Raji (cell line): ENCODE results near the gene TTLL9.

ENCODE experiments used
- POLR2A ChIP-seq: IDR thresholded peaks from 2 replicates; pipeline ENCODE4 v1.6.1; 2011; ENCODE audit warnings: low read depth, low read length, control low read depth; ENCODE audit not compliant: insufficient read depth

The TTLL9 gene

DNA sequence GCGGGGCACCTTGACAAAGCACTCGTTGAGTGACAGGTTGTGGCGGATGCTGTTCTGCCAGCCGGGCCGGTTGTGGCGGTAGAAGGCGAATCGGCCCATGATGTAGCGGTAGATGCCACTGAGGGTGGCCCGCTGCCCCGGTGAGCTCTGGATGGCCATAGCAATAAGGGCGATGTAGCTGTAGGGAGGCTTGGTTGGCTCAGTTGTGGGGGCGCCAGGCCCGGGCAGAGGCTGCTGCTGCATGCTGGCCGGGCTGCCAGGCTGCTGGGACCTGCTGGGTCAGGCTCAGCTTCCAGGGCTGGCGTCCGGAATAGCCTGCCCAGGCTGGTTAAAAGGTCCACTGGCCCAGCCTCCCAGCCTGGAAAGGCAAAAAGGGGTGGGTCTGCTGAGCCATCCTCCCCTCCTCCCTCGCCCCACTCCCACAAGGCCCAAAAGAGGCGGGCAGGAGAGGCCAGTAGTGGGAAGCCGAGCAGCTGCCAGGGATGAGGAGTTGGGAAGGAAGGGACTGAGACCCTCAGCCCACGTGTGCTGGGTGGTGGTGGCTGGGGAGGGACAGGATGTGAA, 25.1 kb upstream of the TTLL9 start, which contains the start of gene FOXS1:
Gene FOXS1, minus strand, starts transcription at position 305 of the 564 bp plus-strand sequence. Its CDS starts 62 bp downstream, at position 243.
- TF ChIP-seq POLR2A, result no peak

DNA sequence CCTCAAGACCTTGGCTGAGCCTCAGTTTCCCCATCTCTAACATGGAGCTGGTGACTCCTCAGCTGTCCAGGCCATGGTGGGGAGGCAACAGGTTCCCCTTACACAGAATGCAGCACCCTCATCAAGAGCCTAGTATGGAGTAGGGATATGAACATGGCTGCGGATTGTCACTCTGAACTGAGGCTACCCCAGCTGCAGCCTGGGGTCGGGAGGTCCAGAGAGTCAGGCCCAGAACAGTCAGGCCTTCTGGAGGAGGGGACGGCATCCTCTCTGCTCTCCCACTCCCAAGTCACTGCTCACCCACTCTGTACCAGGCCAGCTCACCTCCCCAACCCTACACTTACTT, 23.7 kb upstream of the TTLL9 start:
- TF ChIP-seq POLR2A, result no peak

DNA sequence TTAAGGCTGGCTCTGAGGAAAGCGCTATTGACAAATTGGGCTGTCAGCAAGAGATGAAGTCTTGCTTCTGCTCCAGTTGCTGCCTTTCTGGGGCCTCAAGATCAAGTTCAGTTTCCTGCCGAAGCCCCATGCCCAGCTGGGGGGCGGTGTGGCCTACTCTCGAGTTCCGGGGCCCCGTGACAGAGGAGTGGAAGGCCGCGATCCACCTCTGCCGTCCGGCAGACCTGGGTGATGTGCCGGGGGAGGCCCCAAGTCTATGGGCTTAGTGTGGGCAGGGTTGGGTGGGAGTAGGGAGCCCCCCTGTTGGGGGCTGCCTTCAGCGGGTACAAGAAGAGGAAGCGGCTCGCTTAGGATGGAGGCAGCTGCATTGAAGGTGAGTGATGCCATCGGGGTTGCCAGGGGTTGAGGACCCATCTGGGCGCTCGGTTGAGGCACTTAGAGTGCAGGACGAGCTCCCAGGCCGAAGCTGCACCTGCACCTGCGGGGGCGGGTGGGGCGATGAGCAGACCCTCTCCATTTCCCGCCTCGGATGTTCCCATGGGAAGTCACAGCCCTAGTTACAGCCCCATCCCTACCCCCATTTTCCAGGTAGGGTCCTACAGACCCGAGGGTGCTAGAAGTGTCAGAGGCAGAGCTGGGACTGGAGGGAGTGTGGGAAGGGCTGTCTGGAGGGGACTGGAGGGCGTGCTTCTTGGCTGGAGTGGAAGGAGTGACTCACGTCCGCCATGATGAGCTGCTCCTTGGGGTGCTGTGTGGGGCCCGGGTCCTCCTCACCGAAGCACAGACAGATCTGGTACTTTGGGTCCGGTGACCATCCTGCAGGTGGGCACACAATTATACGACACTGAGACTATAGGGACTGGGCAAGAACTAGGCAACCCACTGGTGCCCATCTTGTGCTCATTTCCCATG, 22.1 kb upstream of the TTLL9 start:
- no peak for TF ChIP-seq POLR2A

DNA sequence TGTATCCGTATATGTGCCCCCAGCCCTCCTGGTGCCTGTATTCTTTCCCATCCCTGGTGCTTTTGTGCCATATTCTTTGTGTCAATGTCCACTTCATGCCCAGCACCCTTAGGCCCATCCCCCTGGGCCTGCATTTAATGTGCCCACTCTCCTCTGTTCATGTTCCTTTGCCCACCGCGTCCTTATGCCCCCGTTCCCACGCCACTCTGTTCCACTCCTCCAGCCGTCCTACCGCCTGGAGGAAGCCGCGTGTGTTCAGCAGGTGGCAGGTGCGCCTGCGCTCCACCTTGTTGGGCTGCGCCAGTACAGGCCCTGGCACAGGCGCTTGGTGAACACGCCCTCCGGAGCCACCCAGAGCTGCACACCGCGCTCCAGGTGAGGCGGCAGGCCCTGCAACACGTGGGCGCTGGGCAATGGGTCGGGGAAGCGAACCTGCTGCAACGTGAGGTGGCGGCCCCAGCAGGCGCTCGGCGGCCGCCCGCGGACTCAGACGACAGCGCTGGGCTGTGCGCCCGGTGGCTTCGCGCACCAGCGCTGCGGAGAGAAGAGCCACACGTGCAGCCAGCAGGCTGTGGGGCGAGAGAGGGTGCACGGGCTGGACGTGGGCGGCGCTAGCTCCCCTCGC, 21.0 kb upstream of the TTLL9 start:
- no peak for TF ChIP-seq POLR2A

DNA sequence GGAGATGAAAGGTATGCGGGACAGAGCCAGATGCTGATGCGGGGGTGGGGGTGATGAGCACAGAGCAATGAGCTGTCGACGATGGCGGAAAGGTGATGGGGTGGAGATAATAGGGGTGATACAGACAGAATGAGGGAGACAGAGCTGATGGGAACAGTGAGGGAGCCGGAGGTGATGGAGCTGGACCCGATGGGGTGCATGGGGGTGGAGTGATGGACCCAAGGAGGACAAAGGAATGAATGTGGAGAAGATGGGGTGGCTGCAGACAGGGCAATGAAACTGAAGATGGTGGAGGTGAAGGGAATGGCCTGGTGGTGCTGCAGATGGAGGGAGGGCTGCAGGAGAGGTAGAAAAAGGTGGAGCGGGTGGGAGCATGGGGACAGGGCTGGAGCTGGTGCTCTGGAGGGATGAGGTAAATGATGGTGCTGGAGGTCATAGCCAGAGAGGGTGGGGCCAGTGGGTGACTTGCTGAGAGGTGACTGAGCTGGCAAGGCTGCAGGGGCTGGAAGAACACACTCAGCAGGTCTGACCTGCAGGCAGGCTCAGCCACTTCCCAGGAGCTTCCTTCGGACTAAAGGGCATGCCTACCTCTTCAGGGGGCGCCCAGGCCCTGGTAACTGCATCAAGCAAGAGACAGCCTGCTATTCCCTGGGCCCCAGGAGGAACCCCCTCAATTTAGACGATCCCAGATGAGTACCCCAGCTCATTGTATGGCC, 19.0 kb upstream of the TTLL9 start:
- no peak for TF ChIP-seq POLR2A

DNA sequence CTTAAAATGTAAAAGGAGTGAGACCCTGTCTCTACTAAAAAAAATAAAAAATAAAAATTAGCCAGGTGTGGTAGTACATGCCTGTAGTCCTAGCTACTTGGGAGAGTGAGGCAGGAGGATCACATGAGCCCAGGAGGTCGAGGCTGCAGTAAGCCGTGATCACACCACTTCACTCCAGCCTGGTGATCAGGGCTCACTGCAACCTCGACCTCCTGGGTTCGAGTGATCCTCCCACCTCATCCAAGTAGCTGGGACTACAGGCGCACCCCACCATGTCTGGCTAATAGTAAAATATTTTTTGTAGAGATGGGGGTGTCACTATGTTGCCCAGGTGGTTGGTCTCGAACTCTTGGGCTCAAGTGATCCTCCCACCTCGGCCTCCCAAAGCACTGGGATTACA, 17.0 kb upstream of the TTLL9 start:
- TF ChIP-seq POLR2A, result no peak

DNA sequence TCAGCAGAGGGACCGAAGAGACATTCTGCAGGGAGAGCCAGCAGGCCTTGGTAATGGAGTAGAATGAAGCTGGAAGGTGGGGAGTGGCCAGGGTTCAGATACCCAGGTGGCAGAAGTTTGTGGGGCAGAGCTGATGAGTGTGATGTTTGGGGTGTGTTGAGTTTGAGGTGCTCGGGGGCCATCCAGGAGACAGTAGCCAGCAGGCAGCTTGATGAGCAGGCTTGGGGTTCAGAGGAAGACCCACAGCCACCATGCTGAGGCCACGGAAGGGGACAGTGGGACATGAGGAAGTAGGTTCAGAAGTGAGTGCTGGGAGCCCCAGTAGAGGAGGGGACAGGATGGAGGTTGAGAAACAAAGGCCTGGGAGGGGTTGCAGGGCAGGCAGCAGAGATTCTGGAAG, 13.9 kb upstream of the TTLL9 start:
- no peak for TF ChIP-seq POLR2A

DNA sequence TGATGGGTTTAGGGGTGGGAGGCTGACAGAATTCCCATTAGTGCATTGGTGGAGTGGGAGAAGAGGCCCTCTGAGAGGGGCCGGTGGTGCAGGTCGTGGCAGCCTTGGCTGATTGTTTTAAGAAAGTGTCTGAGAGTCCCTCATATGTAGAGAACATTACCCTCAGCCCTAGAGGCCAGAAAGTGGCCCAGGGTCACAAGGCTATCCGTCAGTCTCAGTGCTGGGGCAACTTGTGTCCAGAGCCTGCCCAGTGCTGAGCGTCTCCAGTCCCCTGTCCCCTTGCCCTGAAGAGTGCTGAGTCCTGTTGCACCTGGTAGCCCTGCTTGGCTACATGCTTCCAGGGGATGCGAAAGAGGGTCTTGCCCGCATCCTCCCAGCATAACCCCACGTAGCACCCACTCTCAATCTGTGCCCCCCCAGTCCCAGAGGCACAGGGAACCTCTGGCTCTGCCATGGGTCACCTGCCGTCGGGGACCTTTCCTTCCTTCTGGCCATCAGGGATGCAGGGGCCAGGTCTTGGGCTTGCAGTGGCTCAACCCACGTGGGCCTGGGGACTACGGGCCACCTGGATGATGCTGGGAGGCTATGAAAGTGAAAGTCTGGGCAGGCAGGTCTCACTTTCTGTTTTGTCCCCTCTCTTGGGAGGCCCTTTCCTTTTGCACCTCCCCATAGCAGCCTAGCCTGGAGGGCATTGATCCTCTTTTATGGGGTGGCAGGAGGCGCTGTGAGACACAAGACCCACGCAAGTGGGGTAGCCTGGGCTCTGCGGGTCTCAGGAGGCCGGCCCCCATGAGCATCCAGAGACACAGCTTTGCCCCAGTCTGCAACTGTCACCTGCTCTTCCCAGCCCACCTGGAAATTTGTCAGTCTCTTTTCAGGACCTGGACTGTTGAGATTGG, 12.3 kb upstream of the TTLL9 start:
- no peak for TF ChIP-seq POLR2A

DNA sequence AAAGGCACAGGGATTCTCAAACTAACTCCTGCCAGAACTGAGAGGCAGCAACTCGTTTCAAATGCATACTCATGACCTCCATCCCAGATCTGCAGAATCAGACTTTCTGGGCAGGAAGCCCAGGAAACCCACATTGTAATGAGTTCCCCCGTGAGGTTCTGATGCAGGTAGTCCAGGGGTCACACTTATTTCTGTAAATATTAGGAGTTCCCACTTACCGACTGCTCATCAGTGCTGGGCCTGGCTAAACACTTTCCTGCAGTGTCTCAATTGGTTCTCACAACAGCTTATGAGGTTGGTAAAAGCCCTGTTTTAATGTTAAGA, 11.7 kb upstream of the TTLL9 start:
- no peak for TF ChIP-seq POLR2A

DNA sequence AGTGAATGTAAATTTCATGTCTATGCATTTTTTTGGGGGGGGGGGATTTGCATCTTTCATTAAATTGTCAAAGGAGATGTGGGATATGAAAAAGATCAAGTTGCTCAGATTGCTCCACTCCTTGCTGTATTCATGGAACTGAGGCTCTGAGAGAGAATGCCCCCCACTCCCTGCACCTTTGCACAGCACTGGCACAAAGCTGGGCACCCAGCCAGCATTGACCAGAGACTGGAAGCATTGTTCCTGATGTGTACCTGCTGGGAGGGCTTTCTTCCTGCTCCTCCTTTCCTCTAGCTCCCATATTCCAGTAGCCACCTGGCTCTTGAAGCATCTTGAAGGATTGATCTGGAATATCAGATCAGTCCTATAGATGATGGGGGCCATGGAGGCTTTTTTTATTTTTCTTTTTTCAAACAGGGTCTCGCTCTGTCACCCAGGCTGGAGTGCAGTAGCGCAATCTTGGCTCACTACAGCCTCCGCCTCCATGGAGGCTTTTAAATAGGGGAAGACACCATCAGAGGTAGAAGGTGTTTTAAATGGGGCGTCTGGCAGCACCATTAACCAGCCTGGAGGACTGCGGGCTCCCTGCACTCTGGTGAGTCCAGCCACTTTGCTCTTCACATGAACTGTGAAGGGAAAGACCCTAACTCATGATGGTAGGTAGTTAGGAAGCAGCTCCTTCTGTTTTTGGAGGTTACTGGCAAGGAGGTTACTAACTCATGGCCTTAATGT, 11.0 kb upstream of the TTLL9 start:
- TF ChIP-seq POLR2A, result no peak

DNA sequence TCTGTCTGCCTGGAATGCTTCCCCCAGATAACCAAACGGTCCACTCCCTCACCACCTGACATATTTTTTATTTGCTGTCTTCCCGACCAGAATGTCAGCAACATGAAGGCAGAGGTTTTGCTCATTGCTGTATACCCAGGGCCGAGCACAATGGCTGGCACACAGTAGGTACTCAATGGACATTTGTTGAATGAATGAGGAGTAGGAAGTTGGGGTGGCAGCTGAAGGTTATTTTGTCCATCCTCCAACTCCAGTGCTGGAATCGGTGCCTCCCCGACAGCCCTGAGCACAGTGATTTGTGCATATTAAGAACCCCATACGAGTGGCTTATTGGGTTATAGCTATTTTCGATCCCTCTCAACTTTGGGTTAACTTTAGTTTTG, 10.4 kb upstream of the TTLL9 start:
- TF ChIP-seq POLR2A, result no peak

DNA sequence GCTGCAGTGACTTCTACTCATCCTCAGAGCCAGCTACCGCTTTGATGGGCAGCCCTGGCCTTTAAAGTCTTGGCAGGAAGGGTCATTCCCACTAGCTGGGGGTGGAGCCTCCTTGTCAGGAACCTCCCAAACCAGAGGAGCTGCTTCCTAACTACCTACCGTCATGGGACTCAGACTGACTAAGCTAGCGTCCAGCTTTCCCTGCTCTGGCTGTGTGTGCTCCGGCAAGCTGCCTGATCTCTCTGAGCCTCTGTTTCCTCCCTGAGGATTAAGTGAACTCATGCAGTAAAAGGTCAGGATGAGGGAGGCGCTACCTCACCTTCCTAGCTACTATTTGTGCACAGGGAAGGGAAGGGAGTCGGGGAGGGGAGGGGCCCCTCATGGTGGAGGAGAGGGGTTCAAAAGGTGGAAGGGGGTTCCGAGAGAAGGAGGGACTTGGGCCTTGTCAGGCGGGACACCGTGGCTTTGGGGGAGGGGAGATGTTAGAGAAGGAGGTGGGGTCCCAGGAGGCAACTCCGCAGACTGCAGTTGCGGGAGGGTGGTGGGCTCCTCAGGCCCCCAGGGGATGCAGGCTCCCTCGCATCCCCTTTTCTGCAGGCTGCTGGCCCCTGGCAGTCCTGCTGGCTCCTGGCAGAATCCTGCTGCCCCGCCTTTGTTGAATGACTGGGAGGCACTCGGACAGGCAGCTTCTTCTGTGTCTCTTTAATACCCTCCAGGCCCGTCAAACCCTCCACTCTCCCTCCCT, 9.9 kb upstream of the TTLL9 start:
- no peak for TF ChIP-seq POLR2A

DNA sequence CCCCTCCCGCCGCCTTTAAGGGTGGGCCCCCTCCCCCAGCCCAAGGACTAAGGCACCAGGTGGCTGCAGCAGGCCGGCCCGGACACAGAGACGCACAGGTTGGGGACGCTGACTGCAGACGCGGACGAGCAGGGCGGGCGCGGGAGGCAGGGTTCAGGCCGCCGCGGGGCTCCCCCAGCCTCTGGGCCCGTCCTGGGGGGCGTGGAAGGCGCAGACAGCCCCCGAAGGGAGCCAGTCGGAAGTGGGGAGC, 9.4 kb upstream of the TTLL9 start:
- TF ChIP-seq POLR2A, result no peak
